GF-D8 (cell line): ENCODE measurements around the gene KLHL42.
"Not testable (repeated sequence)": the region's sequence is repeated elsewhere in the genome, so short reads cannot be mapped to it uniquely, and the experiment has no call there.

Source experiments
- DNase-seq: peaks from one replicate; lab custom pipeline; 2025; lab: John Stamatoyannopoulos, UW

Gene KLHL42

GRCh38 chr12:27817766-27818165 is 37.7 kb downstream of the KLHL42 start:
- no peak for DNase-seq

- no peak for DNase-seq
Observed at GRCh38 chr12:27818401-27818918, 38.4 kb downstream of the KLHL42 start.

GRCh38 chr12:27820564-27820963 is 40.5 kb downstream of the KLHL42 start:
- DNase-seq = no peak

- DNase-seq = no peak
Observed at GRCh38 chr12:27821259-27821973, 41.4 kb downstream of the KLHL42 start.

- peak; percentile 22 for DNase-seq
Observed at GRCh38 chr12:27822076-27822712, 42.2 kb downstream of the KLHL42 start.

- DNase-seq = no peak
Observed at GRCh38 chr12:27823038-27823437, 43.0 kb downstream of the KLHL42 start.

GRCh38 chr12:27824126-27824842 is 44.3 kb downstream of the KLHL42 start:
- DNase-seq = no peak

- no peak for DNase-seq
Observed at GRCh38 chr12:27826076-27826475, 46.0 kb downstream of the KLHL42 start.

- no peak for DNase-seq
Observed at GRCh38 chr12:27828196-27828595, 48.2 kb downstream of the KLHL42 start.

GRCh38 chr12:27838543-27839185 is 58.6 kb downstream of the KLHL42 start:
- no peak for DNase-seq

- no peak for DNase-seq
Observed at GRCh38 chr12:27840229-27840999, 60.4 kb downstream of the KLHL42 start.

- DNase-seq = no peak
Observed at GRCh38 chr12:27841392-27841882, 61.4 kb downstream of the KLHL42 start.

GRCh38 chr12:27843714-27844245 is 63.7 kb downstream of the KLHL42 start:
- no peak for DNase-seq

- no peak for DNase-seq
Observed at GRCh38 chr12:27844366-27845090, 64.5 kb downstream of the KLHL42 start.

GRCh38 chr12:27845187-27845586 is 65.2 kb downstream of the KLHL42 start:
- DNase-seq = no peak

GRCh38 chr12:27845706-27846105 is 65.7 kb downstream of the KLHL42 start:
- DNase-seq = not testable (repeated sequence)

GRCh38 chr12:27847293-27847692 is 67.3 kb downstream of the KLHL42 start:
- DNase-seq = not testable (repeated sequence)

GRCh38 chr12:27851311-27851710 is 71.3 kb downstream of the KLHL42 start:
- DNase-seq = no peak

- no peak for DNase-seq
Observed at GRCh38 chr12:27852117-27852516, 72.1 kb downstream of the KLHL42 start.
